Uterus (tissue), 4 donors: ENCODE data around the gene STRBP. TPM values are rescaled to one million over a fixed set of nuclear protein-coding genes. Genes with fewer than 3 reads are reported as not detected.

ENCODE experiments used
- DNase-seq, 2 donors: peaks; one replicate each; pipeline ENCODE4 v3.0.0-alpha.2; 2019 to 2020
- H3K27ac ChIP-seq, 2 donors: fragments of 200-600 bp; sonication (generic); 1 replicate in 1 of 2; 2 replicates in 1 of 2; pipeline ENCODE4 v1.5.1; 2016 to 2018
- H3K27me3 ChIP-seq, 2 donors: fragments of 200-600 bp; sonication (generic); one replicate each; pipeline ENCODE4 v1.5.1; 2018 to 2019; ENCODE audit warnings: control low read depth in 1 of 2
- H3K36me3 ChIP-seq, 2 donors: fragments of 200-600 bp; sonication (generic); one replicate each; pipeline ENCODE4 v1.5.1; 2019; ENCODE audit warnings: control low read depth in 1 of 2
- H3K4me1 ChIP-seq, 2 donors: fragments of 200-600 bp; sonication (generic); one replicate each; pipeline ENCODE4 v1.5.1; 2018 to 2019; ENCODE audit warnings: control low read depth in 1 of 2
- H3K4me3 ChIP-seq, 2 donors: fragments of 200-600 bp; sonication (generic); 1 replicate in 1 of 2; 2 replicates in 1 of 2; pipeline ENCODE4 v1.5.1; 2018 to 2019; ENCODE audit warnings: mild to moderate bottlenecking in 1 of 2
- H3K9me3 ChIP-seq, 2 donors: fragments of 200-600 bp; sonication (generic); one replicate each; pipeline ENCODE4 v1.5.1; 2019; ENCODE audit warnings: control low read depth in 1 of 2
- CTCF ChIP-seq, 4 experiments: fragments of 200-600 bp in 2 of 4; fragments of 450-650 bp in 2 of 4; sonication (generic) in 2 of 4; IDR thresholded peaks; one replicate each; pipeline ENCODE4 v1.5.1; 2016 to 2019; ENCODE audit warnings: antibody characterized with exemption in 4 of 4, mild to moderate bottlenecking in 2 of 4, moderate library complexity in 1 of 4
- POLR2A ChIP-seq, 2 donors: fragments of 450-650 bp; IDR thresholded peaks; one replicate each; pipeline ENCODE4 v1.6.1; 2016; ENCODE audit warnings: antibody characterized with exemption in 2 of 2, mild to moderate bottlenecking in 1 of 2, moderate library complexity in 1 of 2
- intact Hi-C: fragments of 100-400 bp; cut with DNase I; formaldehyde crosslinking; loops from one replicate; pipeline ENCODE4 v1.15.1; 2023; ENCODE audit warnings: low total_unique reads
- total RNA-seq, 4 donors: library from RNA; depleted of rRNA in 3 of 4; stranded (reverse); fragments of >200 nt in 3 of 4; gene quantifications; one replicate each; pipeline versions ENCODE4 v1.1.0 to v1.2.4, GENCODE V29; 2014 to 2023
- donor health status: DM: yes; HTN: yes; CAD: no.

The STRBP gene
- total RNA-seq, 4 donors from 2014 or later, result 3.3 to 28.2 (median 16.3) TPM

GRCh38 chr9:123296174-123296573 lies 27.8 kb upstream of the STRBP start:
- Histone ChIP-seq H3K9me3 (no peaks in the 10 kb centered on the region), H3K4me3 (no peak overlapping the region), H3K27ac (no peak overlapping the region), H3K27me3 (no peaks in the 10 kb centered on the region), H3K4me1 (no peaks in the 10 kb centered on the region), H3K36me3 (no peaks in the 10 kb centered on the region)
- TF ChIP-seq CTCF (IDR thresholded peaks at IDR 0.05), result no peak
- DNase-seq, result no peak
- intact Hi-C loops, result no loop called here

- TF ChIP-seq POLR2A (IDR thresholded peaks at IDR 0.05) (no peak), CTCF (IDR thresholded peaks at IDR 0.05) (no peak)
- intact Hi-C loops, result no loop called here
- H3K27me3 ChIP-seq, result no peaks in the 10 kb centered on the region
- no peaks in the 10 kb centered on the region for H3K36me3 ChIP-seq
- H3K9me3 ChIP-seq, result no peaks in the 10 kb centered on the region
- DNase-seq, result no peak
- H3K27ac ChIP-seq, result no peak overlapping the region
- H3K4me3 ChIP-seq, result no peak overlapping the region
- H3K4me1 ChIP-seq, result no peaks in the 10 kb centered on the region
Observed at GRCh38 chr9:123291736-123292135, 23.4 kb upstream of the STRBP start.

GRCh38 chr9:123290764-123291163 lies 22.4 kb upstream of the STRBP start:
- intact Hi-C loops, result no loop called here
- H3K27ac ChIP-seq, result no peak overlapping the region
- H3K27me3 ChIP-seq, result no peaks in the 10 kb centered on the region
- H3K4me1 ChIP-seq, result no peaks in the 10 kb centered on the region
- H3K36me3 ChIP-seq, result no peaks in the 10 kb centered on the region
- no peak overlapping the region for H3K4me3 ChIP-seq
- no peak for TF ChIP-seq POLR2A (IDR thresholded peaks at IDR 0.05)
- no peak for TF ChIP-seq CTCF (IDR thresholded peaks at IDR 0.05)
- DNase-seq, result no peak
- no peaks in the 10 kb centered on the region for H3K9me3 ChIP-seq

- intact Hi-C loops, result no loop called here
- H3K4me1 ChIP-seq, result no peaks in the 10 kb centered on the region
- no peaks in the 10 kb centered on the region for H3K27me3 ChIP-seq
- DNase-seq, result no peak
- TF ChIP-seq CTCF (IDR thresholded peaks at IDR 0.05), result no peak
- TF ChIP-seq POLR2A (IDR thresholded peaks at IDR 0.05), result no peak
- no peaks in the 10 kb centered on the region for H3K36me3 ChIP-seq
- H3K4me3 ChIP-seq, result no peak overlapping the region
- no peak overlapping the region for H3K27ac ChIP-seq
- no peaks in the 10 kb centered on the region for H3K9me3 ChIP-seq
Observed at GRCh38 chr9:123287639-123288038, 19.3 kb upstream of the STRBP start.

- Histone ChIP-seq H3K4me1 (no peaks in the 10 kb centered on the region), H3K36me3 (no peaks in the 10 kb centered on the region), H3K4me3 (no peak overlapping the region), H3K27me3 (no peaks in the 10 kb centered on the region), H3K9me3 (no peaks in the 10 kb centered on the region), H3K27ac (no peak overlapping the region)
- TF ChIP-seq POLR2A (IDR thresholded peaks at IDR 0.05), result no peak
- no peak for TF ChIP-seq CTCF (IDR thresholded peaks at IDR 0.05)
- intact Hi-C loops, result no loop called here
- no peak for DNase-seq
Observed at GRCh38 chr9:123286324-123286723, 17.9 kb upstream of the STRBP start.
